Epithelial cell of esophagus (primary cell): ENCODE measurements around the gene ARSH.
A peak's percentile ranks its signal among the peaks of the same experiment; 100 is the strongest.
"Not testable (repeated sequence)": the region's sequence is repeated elsewhere in the genome, so short reads cannot be mapped to it uniquely, and the experiment has no call there.

Source experiments
- DNase-seq: peaks from one replicate; pipeline ENCODE4 v3.0.0; 2010; ENCODE audit warnings: low read depth
- H3K4me3 ChIP-seq: 2 replicates; pipeline ENCODE4 v1.5.1; 2011; ENCODE audit warnings: mild to moderate bottlenecking, low read length, control low read depth
- TF ChIP-seq, protein P1 (sequence below): IDR thresholded peaks from 2 replicates; pipeline ENCODE4 v1.5.1; 2011; ENCODE audit warnings: low read depth, mild to moderate bottlenecking, low read length, control low read depth, inconsistent platforms; ENCODE audit not compliant: insufficient read depth; ENCODE audit errors: missing control alignments

Gene ARSH

GRCh38 chrX:2967012-2967411, 39.3 kb upstream of the ARSH start:
- no peak overlapping the region for H3K4me3 ChIP-seq
- no peak for DNase-seq
- TF ChIP-seq, protein P1, sequence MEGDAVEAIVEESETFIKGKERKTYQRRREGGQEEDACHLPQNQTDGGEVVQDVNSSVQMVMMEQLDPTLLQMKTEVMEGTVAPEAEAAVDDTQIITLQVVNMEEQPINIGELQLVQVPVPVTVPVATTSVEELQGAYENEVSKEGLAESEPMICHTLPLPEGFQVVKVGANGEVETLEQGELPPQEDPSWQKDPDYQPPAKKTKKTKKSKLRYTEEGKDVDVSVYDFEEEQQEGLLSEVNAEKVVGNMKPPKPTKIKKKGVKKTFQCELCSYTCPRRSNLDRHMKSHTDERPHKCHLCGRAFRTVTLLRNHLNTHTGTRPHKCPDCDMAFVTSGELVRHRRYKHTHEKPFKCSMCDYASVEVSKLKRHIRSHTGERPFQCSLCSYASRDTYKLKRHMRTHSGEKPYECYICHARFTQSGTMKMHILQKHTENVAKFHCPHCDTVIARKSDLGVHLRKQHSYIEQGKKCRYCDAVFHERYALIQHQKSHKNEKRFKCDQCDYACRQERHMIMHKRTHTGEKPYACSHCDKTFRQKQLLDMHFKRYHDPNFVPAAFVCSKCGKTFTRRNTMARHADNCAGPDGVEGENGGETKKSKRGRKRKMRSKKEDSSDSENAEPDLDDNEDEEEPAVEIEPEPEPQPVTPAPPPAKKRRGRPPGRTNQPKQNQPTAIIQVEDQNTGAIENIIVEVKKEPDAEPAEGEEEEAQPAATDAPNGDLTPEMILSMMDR, result no peak

GRCh38 chrX:2967584-2967983, 38.8 kb upstream of the ARSH start:
- no peak overlapping the region for H3K4me3 ChIP-seq
- TF ChIP-seq, protein P1, result no peak
- no peak for DNase-seq

DNA sequence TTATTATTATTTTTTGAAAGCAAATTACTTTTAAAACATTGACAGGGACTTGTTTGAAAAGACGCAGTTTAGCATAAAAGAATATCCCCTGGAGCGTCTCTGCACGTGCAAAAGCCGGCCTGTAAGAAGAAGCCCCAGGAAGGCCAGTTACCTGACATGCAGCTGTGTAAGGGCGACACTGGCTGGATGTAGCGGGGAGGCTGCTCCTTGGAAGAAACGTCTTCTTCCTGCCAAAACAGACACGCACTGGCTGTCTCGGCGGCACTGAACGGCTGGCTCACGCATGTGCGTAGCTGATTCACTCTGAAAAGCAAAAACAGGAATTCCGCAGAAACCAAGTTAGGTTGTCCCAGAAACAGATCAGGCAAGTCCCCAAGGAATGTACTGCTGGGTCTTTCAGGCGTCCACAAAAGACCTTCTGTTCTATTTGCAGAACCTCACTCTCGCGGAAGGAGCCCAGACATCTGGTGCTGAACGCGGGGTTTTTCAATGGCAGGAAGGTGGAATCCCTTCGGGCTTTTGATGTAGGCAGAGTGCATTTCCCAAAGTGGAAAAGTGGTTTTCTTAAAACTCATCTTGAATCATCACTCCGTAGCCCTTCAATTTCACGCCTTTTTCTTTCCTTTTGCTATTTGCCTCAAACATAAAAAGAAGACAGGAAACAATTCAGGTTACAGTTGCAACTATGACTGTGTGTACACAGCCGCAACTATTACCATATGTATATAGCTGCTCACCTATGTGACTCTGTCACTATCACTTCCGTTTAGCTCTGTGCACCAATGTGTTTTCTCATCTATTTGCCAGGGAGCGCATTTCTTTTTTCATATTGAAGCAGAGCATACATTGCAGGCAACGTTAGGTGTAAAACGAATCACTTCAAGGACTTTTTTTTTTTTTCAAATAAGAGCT, 38.1 kb upstream of the ARSH start:
- peak overlapping the region; percentile 35 for H3K4me3 ChIP-seq
- TF ChIP-seq, protein P1, result peak; percentile 6
- DNase-seq, result peak; percentile 44

- no peak for DNase-seq
- TF ChIP-seq, protein P1, result no peak
- no peak overlapping the region for H3K4me3 ChIP-seq
These were observed 37.3 kb upstream of the ARSH start for GRCh38 chrX:2969021-2969420.

DNA sequence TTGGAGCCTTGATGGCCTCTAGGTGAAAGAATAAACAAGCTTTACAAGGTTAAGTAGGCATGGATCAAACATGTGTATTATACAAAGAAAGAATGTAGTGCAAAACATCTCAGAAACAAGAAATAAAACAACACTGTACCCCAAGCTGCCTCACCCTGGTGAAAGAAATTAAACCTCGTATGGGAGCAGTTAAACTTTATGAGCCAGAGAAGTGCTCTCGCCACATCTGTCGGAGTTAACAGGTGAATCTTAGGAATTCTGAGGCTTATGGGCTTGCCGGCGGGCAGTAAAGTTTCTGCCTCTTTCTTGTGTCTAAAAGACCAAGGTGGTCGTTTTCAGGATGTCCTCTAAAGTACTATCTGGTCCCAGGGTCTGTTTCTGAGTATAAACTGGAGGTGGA, 34.0 kb upstream of the ARSH start:
- H3K4me3 ChIP-seq, result no peak overlapping the region
- TF ChIP-seq, protein P1, result no peak
- DNase-seq, result no peak

- H3K4me3 ChIP-seq, result no peak overlapping the region
These were observed 31.4 kb upstream of the ARSH start for GRCh38 chrX:2974961-2975360.

DNA sequence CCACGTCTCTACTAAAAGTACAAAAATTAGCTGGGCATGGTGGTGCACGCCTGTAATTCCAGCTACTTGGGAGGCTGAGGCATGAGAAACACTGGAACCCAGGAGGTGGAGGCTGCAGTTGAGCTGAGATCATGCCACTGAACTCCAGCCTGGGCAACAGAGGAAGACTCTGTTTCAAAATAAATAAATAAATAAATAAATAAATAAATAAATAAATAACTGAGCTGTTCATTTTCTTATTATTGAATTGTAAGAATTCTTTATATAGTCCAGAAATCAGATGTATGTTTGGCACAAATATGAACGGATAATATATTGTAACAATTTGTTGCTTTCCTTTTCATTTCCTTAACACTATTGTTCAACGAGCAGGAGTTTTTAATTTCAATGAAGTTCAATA, 27.7 kb upstream of the ARSH start:
- DNase-seq, result not testable (repeated sequence)

More at GRCh38 chrX:2974961-2975360, 31.4 kb upstream of the ARSH start:
- TF ChIP-seq, protein P1, result no peak
- DNase-seq, result no peak

More for the DNA sequence above, 27.7 kb upstream of the ARSH start:
- not testable (repeated sequence) for H3K4me3 ChIP-seq
